ENCODE measurements around the gene LRP10. TPM values are rescaled to one million over a fixed set of nuclear protein-coding genes. Genes with fewer than 3 reads are reported as not detected.

The LRP10 gene
- total RNA-seq, 2 donors from 2014 or later, result 204 to 222 TPM

DNA sequence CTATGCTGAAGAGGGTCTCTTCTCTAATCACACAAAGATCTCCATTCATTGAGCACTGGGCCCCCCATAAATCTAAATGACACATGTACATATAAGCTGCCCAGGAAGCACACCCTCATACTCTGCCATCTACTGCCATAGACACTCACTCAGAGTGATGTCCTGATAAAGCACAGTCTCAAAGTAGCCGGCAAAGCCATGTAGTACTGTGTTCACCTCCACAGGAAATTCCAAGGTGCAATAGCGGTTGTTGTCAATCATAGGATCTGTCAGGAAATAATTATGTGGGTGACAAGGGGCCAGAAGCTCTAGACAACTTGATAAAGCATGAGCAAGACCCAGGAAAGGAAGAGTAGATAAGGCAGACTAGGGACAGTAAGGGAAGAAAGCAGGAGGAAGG lies 50.8 kb downstream of the LRP10 start:
- TF ChIP-seq, protein P1, sequence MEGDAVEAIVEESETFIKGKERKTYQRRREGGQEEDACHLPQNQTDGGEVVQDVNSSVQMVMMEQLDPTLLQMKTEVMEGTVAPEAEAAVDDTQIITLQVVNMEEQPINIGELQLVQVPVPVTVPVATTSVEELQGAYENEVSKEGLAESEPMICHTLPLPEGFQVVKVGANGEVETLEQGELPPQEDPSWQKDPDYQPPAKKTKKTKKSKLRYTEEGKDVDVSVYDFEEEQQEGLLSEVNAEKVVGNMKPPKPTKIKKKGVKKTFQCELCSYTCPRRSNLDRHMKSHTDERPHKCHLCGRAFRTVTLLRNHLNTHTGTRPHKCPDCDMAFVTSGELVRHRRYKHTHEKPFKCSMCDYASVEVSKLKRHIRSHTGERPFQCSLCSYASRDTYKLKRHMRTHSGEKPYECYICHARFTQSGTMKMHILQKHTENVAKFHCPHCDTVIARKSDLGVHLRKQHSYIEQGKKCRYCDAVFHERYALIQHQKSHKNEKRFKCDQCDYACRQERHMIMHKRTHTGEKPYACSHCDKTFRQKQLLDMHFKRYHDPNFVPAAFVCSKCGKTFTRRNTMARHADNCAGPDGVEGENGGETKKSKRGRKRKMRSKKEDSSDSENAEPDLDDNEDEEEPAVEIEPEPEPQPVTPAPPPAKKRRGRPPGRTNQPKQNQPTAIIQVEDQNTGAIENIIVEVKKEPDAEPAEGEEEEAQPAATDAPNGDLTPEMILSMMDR (IDR thresholded peaks at IDR 0.05), result no peak
- H3K36me3 ChIP-seq, result peaks cover 9% of the 10 kb centered on the region
- peaks cover 7% of the 10 kb centered on the region for H3K4me1 ChIP-seq
- intact Hi-C loops (cut with DNase I), result no loop called here
- no peaks in the 10 kb centered on the region for H3K27me3 ChIP-seq
- no peak for DNase-seq
- H3K27ac ChIP-seq, result no peak overlapping the region
- no peaks in the 10 kb centered on the region for H3K9me3 ChIP-seq
- H3K4me3 ChIP-seq, result no peak overlapping the region
- no peak overlapping the region for H3K9ac ChIP-seq (ENCODE audit: low read depth in 2 of 2, low read length in 2 of 2)

DNA sequence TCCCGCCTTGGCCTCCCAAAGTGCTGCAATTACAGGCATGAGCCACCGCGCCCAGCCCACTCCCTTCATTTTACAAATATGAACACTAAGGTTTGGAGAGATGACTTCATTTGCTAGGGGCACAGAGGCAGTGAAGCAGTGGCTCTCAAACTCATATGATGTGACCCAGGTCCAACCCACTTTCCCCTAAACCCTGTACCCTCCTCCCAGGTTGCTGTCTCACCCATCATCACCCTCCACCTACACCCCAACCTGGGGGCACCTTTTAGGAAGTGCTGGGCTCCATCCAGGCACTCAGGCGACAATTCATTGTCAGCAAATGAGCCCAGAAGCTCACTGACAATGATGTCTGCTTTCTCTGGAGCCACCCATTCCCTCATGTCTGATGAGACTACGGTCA lies 52.2 kb downstream of the LRP10 start:
- H3K4me1 ChIP-seq, result no peaks in the 10 kb centered on the region
- intact Hi-C loops (cut with DNase I), result no loop called here
- no peaks in the 10 kb centered on the region for H3K9me3 ChIP-seq
- no peak overlapping the region for H3K27ac ChIP-seq
- TF ChIP-seq, protein P1 (IDR thresholded peaks at IDR 0.05), result no peak
- H3K27me3 ChIP-seq, result no peaks in the 10 kb centered on the region
- no peak overlapping the region for H3K9ac ChIP-seq (ENCODE audit: low read depth in 2 of 2, low read length in 2 of 2)
- no peak overlapping the region for H3K4me3 ChIP-seq
- H3K36me3 ChIP-seq, result peaks cover 9% of the 10 kb centered on the region
- DNase-seq, result no peak

- H3K9me3 ChIP-seq, result no peaks in the 10 kb centered on the region
- intact Hi-C loops (cut with DNase I), result no loop called here
- H3K9ac ChIP-seq (ENCODE audit: low read depth in 2 of 2, low read length in 2 of 2), result no peak overlapping the region
- peaks cover 9% of the 10 kb centered on the region for H3K36me3 ChIP-seq
- DNase-seq, result no peak
- no peak overlapping the region for H3K27ac ChIP-seq
- TF ChIP-seq, protein P1 (IDR thresholded peaks at IDR 0.05), result no peak
- H3K4me1 ChIP-seq, result no peaks in the 10 kb centered on the region
- H3K27me3 ChIP-seq, result no peaks in the 10 kb centered on the region
- no peak overlapping the region for H3K4me3 ChIP-seq
These were observed 54.0 kb downstream of the LRP10 start for GRCh38 chr14:22925513-22925912.

GRCh38 chr14:22926316-22926715 lies 54.8 kb downstream of the LRP10 start:
- Histone ChIP-seq H3K4me1 (no peaks in the 10 kb centered on the region), H3K36me3 (peaks cover 9% of the 10 kb centered on the region), H3K4me3 (no peak overlapping the region), H3K9ac (ENCODE audit: low read depth in 2 of 2, low read length in 2 of 2) (no peak overlapping the region), H3K9me3 (no peaks in the 10 kb centered on the region), H3K27ac (peak overlapping the region; percentile 46), H3K27me3 (no peaks in the 10 kb centered on the region)
- peak; percentile 58 for DNase-seq
- intact Hi-C loops (cut with DNase I), result no loop called here
- TF ChIP-seq, protein P1 (IDR thresholded peaks at IDR 0.05), result no peak

DNA sequence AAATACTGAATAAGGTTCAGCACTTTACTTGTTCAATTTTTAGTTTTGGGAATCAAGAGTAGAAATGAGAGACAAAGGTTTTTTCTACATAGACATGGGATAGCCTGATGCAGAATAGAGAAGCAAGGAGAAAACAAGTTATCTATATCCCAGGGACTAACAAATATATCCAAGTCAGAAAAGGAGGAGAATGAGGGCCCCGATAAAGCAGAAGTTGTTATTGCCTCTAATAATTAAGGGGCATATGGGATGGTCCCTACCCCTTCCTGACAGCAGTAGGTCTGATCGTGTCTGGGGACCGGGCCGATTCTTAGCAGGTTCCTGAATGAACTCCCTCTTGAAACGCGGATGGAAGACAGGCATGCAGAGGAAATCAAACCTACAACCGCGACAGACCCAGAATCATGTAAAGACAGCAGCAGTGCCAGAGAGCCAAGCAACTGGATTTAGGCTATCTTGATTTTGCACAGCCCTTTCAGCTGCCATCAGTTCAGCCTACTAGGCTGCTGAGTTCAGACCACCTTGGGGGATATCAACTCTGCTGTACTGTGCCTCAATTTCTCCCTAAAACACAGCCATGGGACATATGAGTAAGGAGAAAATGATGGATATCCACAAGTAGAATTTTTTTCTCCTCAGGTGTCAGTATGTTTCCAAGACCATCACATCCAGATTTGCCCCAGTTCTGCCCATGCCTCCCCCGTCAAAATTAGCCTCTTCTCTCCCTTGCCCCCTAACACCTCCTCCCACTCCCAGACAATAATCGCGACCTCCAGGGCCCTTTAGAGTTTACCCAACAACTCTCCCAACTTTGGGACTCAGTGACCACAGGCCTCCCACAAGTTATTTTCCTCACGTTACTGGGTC lies 56.9 kb downstream of the LRP10 start:
- Histone ChIP-seq H3K9ac (ENCODE audit: low read depth in 2 of 2, low read length in 2 of 2) (peak overlapping the region; percentile 77 to 95), H3K4me3 (peak overlapping the region; percentile 65), H3K27ac (peak overlapping the region; percentile 38), H3K36me3 (peaks cover 9% of the 10 kb centered on the region), H3K4me1 (no peaks in the 10 kb centered on the region), H3K9me3 (no peaks in the 10 kb centered on the region), H3K27me3 (no peaks in the 10 kb centered on the region)
- intact Hi-C loops (cut with DNase I), result no loop called here
- no peak for DNase-seq
- TF ChIP-seq, protein P1 (IDR thresholded peaks at IDR 0.05), result no peak
